Loucy (cell line): ENCODE measurements around the gene INPP5D.

ENCODE experiments used
- H2AFZ ChIP-seq: fragments of 200-600 bp; sonication (generic); 2 replicates; pipeline ENCODE4 v1.6.0; 2016; ENCODE audit warnings: antibody characterized with exemption, mild to moderate bottlenecking, low read length, moderate library complexity
- H3F3A ChIP-seq: fragments of 200-600 bp; 2 replicates; pipeline ENCODE4 v1.6.0; 2016; ENCODE audit warnings: antibody characterized with exemption, low read depth, mild to moderate bottlenecking
- H3K27me3 ChIP-seq: fragments of 200-600 bp; sonication (generic); 2 replicates; pipeline ENCODE4 v1.6.1; 2014; ENCODE audit warnings: low read length, mild to moderate bottlenecking; ENCODE audit not compliant: insufficient read depth, poor library complexity, severe bottlenecking
- H3K36me3 ChIP-seq: fragments of 200-600 bp; sonication (generic); 2 replicates; pipeline ENCODE4 v1.6.1; 2016; ENCODE audit warnings: low read length; ENCODE audit not compliant: insufficient read depth
- H3K4me1 ChIP-seq: fragments of 200-600 bp; sonication (generic); 2 replicates; pipeline ENCODE4 v1.5.1; 2014; ENCODE audit warnings: low read length, mild to moderate bottlenecking; ENCODE audit not compliant: insufficient read depth, poor library complexity, severe bottlenecking
- H3K4me2 ChIP-seq: fragments of 200-600 bp; sonication (generic); 2 replicates; pipeline ENCODE4 v1.6.0; 2014; ENCODE audit warnings: antibody characterized with exemption, low read length, low read depth, mild to moderate bottlenecking; ENCODE audit not compliant: poor library complexity, severe bottlenecking
- H3K4me3 ChIP-seq: fragments of 200-600 bp; sonication (generic); 2 replicates; pipeline ENCODE4 v1.5.1; 2014; ENCODE audit warnings: low read length, mild to moderate bottlenecking, mixed read lengths; ENCODE audit not compliant: poor library complexity, severe bottlenecking
- H3K79me2 ChIP-seq: fragments of 200-600 bp; sonication (generic); 2 replicates; pipeline ENCODE4 v1.6.1; 2014; ENCODE audit warnings: low read length; ENCODE audit not compliant: insufficient read depth
- H3K9ac ChIP-seq: fragments of 200-600 bp; sonication (generic); 2 replicates; pipeline ENCODE4 v1.6.0; 2014; ENCODE audit warnings: mild to moderate bottlenecking, low read depth, low read length, moderate library complexity; ENCODE audit not compliant: poor library complexity, severe bottlenecking
- H3K9me2 ChIP-seq: fragments of 200-600 bp; sonication (generic); replicated peaks from 2 replicates; pipeline ENCODE4 v1.6.1; 2016; ENCODE audit warnings: low read depth, low read length, mixed read lengths
- H3K9me3 ChIP-seq: fragments of 200-600 bp; sonication (generic); 2 replicates; pipeline ENCODE4 v1.6.1; 2014; ENCODE audit warnings: mild to moderate bottlenecking, antibody characterized with exemption, low read length, low read depth; ENCODE audit not compliant: insufficient read depth
- H4K20me1 ChIP-seq: fragments of 200-600 bp; sonication (generic); 2 replicates; pipeline ENCODE4 v1.6.0; 2014; ENCODE audit warnings: antibody characterized with exemption, low read length, mild to moderate bottlenecking; ENCODE audit not compliant: insufficient read depth, poor library complexity, severe bottlenecking
- EZH2phosphoT487 ChIP-seq: fragments of 200-600 bp; IDR thresholded peaks from 2 replicates; pipeline ENCODE4 v1.6.1; 2018; ENCODE audit warnings: antibody characterized with exemption, mild to moderate bottlenecking, moderate library complexity, borderline replicate concordance
- TF ChIP-seq, protein P1 (sequence below): fragments of 200-600 bp; sonication (generic); conservative IDR thresholded peaks from 2 replicates; pipeline ENCODE4 v1.5.1; 2014; ENCODE audit warnings: mild to moderate bottlenecking, antibody characterized with exemption, low read length

Gene INPP5D

DNA sequence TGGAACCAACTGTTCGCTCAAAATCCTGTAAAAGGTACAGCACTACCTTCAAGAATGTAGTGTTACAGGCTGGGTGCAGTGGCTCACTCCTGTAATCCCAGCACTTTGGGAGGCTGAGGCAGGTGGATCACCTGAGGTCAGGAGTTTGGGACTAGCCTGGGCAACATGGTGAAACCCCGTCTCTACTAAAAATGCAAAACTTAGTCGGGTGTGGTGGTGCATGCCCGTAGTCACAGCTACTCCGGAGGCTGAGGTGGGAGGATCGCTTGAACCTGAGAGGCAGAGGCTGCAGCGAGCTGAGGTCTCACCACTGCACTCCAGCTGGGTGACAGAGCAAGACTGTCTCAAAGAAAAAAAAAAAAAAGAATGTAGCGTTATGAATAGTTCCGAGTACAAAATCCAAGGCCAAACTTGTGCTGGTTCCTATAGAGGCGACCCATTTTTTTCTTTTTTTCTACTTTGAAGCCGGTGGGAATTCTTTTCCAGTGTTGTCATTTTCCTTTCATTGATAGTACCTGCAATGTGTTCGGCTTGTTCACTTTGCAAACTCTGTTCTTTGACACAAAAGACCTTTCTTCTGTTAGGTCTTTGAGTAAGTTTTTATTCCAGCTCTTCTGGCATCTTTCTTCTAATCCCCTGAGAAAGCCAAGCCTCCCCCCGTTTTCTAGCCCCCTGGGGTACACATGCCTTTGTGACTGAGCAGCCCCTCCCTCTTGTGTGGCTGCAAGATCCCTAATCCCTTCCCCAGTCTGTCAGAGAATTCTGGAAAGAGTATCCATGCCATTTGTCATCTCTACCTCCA lies 25.1 kb downstream of the INPP5D start:
- Histone ChIP-seq H3F3A (no peaks in the 10 kb centered on the region), H3K9ac (peak overlapping the region; percentile 40), H4K20me1 (peaks cover 27% of the 10 kb centered on the region), H3K4me3 (peak overlapping the region; percentile 31), H2AFZ (no peak overlapping the region), H3K36me3 (peaks cover 77% of the 10 kb centered on the region; the same call in 1 of the 2 replicates), H3K9me3 (no peaks in the 10 kb centered on the region), H3K4me1 (peaks cover 36% of the 10 kb centered on the region), H3K27me3 (no peaks in the 10 kb centered on the region), H3K79me2 (peaks cover 96% of the 10 kb centered on the region), H3K4me2 (peak overlapping the region; percentile 22), H3K9me2 (no peaks in the 10 kb centered on the region)
- TF ChIP-seq EZH2phosphoT487 = no peak
- TF ChIP-seq, protein P1, sequence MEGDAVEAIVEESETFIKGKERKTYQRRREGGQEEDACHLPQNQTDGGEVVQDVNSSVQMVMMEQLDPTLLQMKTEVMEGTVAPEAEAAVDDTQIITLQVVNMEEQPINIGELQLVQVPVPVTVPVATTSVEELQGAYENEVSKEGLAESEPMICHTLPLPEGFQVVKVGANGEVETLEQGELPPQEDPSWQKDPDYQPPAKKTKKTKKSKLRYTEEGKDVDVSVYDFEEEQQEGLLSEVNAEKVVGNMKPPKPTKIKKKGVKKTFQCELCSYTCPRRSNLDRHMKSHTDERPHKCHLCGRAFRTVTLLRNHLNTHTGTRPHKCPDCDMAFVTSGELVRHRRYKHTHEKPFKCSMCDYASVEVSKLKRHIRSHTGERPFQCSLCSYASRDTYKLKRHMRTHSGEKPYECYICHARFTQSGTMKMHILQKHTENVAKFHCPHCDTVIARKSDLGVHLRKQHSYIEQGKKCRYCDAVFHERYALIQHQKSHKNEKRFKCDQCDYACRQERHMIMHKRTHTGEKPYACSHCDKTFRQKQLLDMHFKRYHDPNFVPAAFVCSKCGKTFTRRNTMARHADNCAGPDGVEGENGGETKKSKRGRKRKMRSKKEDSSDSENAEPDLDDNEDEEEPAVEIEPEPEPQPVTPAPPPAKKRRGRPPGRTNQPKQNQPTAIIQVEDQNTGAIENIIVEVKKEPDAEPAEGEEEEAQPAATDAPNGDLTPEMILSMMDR = no peak

DNA sequence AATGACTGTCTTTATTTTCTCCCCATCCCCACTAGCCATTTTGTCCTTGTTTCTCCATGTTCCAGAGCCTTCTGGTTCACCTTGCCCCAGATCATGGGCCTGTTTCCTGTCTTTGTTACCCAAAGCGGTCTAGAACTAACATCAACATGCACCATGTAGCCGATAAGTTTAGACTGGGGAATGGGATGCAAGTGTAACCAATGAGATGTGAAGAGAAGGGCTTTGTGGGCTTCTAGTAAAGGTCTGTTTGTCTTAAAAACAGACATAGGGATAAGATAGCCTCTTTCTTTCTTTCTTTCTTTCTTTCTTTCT lies 25.7 kb downstream of the INPP5D start:
- Histone ChIP-seq H3K27me3 (no peaks in the 10 kb centered on the region), H3K9ac (no peak overlapping the region), H4K20me1 (peaks cover 27% of the 10 kb centered on the region), H3K4me1 (peaks cover 32% of the 10 kb centered on the region), H3K79me2 (peaks cover 96% of the 10 kb centered on the region), H3K9me2 (no peaks in the 10 kb centered on the region), H3K4me3 (no peak overlapping the region), H3K36me3 (peaks cover 75% of the 10 kb centered on the region; the same call in 1 of the 2 replicates), H2AFZ (no peak overlapping the region), H3K4me2 (no peak overlapping the region), H3F3A (no peaks in the 10 kb centered on the region), H3K9me3 (no peaks in the 10 kb centered on the region)
- TF ChIP-seq, protein P1 = no peak
- no peak for TF ChIP-seq EZH2phosphoT487

DNA sequence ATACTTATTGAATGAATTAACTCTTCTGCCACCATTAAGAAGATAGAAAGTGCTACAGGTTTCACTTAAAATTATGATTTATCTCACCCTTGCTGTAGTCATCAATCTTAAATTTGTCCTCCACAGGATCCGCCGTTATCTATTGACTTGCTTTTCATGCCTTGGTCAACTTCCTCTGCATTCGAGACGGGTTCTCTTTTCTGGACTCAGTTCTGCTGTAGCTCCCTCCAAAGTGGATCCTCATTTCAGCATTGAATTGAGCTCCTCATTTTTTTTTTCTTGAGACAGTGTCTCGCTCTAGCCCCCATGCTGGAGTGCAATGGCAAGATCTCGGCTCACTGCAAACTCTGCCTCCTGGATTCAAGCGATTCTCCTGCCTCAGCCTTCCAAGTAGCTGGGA lies 27.6 kb downstream of the INPP5D start:
- H3K9me2 ChIP-seq = no peaks in the 10 kb centered on the region
- no peaks in the 10 kb centered on the region for H3F3A ChIP-seq
- TF ChIP-seq, protein P1 = no peak
- no peak for TF ChIP-seq EZH2phosphoT487
- H3K9ac ChIP-seq = no peak overlapping the region
- H3K4me3 ChIP-seq = no peak overlapping the region
- peaks cover 29% of the 10 kb centered on the region for H3K4me1 ChIP-seq
- H3K27me3 ChIP-seq = no peaks in the 10 kb centered on the region
- H3K4me2 ChIP-seq = no peak overlapping the region
- peaks cover 28% of the 10 kb centered on the region for H4K20me1 ChIP-seq
- no peaks in the 10 kb centered on the region for H3K9me3 ChIP-seq
- H3K79me2 ChIP-seq = peaks cover 96% of the 10 kb centered on the region
- H2AFZ ChIP-seq = no peak overlapping the region
- H3K36me3 ChIP-seq = peaks cover 65% of the 10 kb centered on the region; the same call in 1 of the 2 replicates
